GM18507 (cell line): ENCODE data around the gene GIPC3.
"Not testable (repeated sequence)": the region's sequence is repeated elsewhere in the genome, so short reads cannot be mapped to it uniquely, and the experiment has no call there.

Source experiments
- DNase-seq: peaks from one replicate; pipeline ENCODE4 v3.0.0; 2011; ENCODE audit warnings: low read depth; ENCODE audit not compliant: insufficient read length; ENCODE audit errors: extremely low spot score
- FAIRE-seq: peaks from 2 replicates; lab custom pipeline; 2011; peaks lifted over from hg19 to GRCh38; lab: Jason Lieb, UNC

GIPC3 gene

DNA sequence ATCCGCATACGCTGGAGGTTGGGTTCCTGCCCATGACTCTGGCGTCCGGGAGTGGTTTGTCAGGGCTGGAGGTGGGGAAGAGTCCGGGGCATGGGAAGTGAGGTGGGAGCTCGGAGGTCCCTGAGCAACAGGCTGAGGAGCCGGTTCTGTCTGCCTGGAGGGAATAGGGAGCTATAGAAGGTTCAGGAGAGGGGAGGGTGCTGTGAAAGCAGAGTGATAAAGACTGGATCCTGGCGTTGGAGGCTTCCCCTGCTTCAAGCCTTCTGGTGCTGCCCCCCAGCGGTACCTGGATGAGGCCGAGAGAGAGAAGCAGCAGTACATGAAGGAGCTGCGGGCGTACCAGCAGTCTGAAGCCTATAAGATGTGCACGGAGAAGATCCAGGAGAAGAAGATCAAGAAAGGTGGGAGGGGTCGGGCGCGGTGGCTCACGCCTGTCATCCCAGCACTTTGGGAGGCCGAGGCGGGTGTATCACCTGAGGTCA is 10.0 kb upstream of the GIPC3 start:
- no peak for FAIRE-seq
- no peak for DNase-seq

DNA sequence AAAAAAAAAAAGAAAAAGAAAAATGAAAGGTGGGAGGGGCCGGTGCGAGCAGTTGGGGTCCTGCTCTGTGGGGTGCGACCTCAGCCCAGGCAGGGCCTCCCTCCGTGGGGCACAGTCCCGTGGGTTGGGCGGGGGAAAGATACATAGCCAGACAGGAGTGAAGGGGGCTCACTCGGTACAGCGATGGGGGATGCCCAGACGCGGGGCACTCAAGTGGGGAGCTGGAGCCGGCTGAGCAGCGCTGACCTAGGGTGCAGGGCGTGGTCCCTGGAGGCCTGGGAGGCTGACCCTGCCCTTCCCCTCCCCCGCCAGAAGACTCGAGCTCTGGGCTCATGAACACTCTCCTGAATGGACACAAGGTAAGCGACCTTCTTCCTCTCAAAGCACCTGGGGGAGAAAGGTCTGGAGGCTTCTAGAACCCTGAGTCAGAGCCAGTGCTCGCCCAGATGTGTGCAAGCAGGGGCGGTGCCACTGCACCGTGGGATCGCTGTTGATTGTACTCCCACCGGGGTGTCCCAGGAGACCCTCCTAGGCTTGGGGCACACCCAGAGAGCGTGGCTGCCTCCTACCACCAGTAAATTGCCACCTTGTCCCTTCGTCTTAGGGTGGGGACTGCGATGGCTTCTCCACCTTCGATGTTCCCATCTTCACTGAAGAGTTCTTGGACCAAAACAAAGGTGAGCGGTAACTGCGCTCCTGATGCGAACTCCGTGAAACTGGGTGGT is 9.2 kb upstream of the GIPC3 start:
- FAIRE-seq (no peak), DNase-seq (no peak)

DNA sequence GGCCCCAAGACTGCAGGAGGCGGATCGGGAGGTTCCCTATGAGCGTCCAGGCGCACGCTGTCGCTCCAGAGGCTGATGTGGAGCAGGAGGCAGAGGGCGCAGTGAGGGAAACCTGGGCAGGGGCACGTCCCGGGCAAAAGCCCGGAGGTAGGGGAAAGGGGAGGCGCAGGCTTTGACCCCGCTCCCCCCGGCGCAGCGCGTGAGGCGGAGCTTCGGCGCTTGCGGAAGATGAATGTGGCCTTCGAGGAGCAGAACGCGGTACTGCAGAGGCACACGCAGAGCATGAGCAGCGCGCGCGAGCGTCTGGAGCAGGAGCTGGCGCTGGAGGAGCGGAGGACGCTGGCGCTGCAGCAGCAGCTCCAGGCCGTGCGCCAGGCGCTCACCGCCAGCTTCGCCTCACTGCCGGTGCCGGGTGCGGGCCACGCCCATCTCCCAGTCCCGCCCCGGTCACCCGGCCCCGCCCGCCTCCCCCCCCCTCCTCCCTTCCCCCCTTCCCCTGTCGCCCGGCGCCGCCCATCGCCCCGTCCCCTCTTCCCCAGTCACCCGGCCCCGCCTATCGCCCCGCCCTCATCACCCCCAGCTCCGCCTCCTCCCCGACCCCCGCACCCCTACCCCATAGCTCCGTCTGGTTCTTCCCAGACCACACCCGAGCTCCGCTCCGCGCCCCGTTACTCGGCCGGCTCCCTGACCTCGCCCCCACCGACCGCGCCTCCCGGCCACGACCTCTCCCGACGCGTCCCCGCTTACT is 8.4 kb upstream of the GIPC3 start:
- no peak for FAIRE-seq
- DNase-seq: no peak

DNA sequence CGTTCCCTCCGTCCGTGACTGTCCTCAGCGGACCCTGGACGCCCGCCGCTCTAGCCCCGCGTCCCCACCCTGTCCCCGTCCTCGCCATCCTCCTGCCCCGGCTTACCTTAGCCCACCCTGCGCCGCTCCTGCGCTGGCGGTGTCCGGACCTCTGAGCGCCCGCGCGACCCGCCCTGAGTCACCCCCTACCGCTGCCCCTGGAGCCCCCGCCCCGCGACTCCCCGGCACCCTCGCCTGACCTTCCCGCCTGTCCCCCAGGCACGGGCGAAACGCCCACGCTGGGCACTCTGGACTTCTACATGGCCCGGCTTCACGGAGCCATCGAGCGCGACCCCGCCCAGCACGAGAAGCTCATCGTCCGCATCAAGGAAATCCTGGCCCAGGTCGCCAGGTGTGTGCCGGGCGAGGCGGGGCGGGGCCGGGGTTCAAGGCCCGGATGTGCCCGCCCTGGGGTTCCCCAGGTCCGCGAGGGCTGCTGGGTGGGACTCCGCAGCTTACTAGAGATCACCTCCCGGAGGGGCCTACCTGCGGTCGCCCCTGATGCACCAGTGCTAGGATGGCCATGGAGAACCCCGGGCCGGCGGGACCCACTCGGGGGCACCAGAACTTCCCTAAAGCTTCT is 7.4 kb upstream of the GIPC3 start:
- FAIRE-seq (no peak), DNase-seq (no peak)

DNA sequence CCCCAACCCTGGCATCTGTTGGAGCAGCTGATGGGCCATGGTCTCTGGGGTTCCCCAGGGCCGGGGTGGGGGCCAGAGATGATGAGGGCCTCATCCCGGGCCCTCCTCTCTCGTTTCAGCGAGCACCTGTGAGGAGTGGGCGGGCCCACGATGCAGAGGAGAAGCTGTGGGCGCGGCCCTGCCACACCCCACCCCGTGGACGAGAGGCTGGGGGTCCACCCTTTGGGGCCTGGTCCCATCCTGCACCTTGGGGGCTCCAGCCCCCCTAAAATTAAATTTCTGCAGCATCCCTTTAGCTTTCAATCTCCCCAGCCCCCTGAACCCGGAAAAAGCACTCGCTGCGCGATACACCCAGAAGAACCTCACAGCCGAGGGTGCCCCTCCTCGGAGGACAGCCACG is 6.9 kb upstream of the GIPC3 start:
- DNase-seq (no peak), FAIRE-seq (no peak)

DNA sequence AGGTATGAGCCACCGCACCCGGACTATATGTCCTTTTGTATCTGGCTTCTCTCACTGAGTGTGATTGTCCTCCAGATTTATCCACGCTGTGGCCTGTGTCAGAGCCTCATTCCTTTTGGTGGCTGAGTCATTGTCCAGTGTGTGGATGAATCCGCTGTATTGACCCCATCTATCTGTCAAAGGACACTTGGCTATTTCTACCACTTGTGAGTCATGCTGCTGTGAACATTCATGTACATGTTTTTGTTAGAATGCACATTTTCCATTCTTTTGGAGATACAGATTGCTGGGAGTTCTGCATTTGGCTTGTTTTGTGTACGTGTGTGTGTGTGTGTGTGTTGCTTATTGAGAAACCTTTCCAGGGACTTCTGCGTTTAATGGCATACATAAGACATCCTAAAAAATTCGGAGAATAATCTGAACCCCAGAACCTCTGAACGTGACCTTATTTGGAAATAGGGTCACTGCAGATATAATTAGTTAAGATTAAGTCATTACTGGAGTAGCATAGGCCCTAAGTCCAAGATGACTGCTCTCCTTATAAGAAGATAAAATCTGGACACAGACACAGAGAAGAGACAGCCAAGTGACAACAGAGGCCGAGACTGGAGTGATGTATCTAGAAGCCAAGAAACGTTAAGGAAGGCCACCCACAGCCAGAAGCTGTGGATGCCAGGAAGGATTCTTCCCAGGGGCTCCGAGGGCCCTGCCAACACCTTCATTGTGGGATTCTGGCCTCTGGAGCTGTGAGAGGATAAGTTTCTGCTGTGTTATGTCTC is 4.9 kb upstream of the GIPC3 start:
- no peak for DNase-seq
- FAIRE-seq: no peak

DNA sequence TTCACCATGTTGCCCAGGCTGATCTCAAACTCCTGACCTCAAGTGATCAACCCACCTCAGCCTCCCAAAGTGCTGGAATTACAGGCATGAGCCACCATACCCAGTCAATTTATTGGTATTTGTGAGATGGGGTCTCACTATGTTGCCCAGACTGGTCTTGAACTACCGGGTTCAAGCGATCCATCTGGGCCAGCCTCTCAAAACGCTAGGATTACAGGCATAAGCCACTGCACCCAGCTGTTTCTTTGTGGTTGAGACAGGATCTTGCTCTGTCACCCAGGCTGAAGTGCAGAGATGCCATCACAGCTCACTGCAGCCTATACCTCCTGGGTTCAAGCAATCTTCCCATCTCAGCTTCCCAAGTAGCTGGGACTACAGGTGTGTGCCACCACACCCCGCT is 3.5 kb upstream of the GIPC3 start:
- not testable (repeated sequence) for FAIRE-seq, DNase-seq

DNA sequence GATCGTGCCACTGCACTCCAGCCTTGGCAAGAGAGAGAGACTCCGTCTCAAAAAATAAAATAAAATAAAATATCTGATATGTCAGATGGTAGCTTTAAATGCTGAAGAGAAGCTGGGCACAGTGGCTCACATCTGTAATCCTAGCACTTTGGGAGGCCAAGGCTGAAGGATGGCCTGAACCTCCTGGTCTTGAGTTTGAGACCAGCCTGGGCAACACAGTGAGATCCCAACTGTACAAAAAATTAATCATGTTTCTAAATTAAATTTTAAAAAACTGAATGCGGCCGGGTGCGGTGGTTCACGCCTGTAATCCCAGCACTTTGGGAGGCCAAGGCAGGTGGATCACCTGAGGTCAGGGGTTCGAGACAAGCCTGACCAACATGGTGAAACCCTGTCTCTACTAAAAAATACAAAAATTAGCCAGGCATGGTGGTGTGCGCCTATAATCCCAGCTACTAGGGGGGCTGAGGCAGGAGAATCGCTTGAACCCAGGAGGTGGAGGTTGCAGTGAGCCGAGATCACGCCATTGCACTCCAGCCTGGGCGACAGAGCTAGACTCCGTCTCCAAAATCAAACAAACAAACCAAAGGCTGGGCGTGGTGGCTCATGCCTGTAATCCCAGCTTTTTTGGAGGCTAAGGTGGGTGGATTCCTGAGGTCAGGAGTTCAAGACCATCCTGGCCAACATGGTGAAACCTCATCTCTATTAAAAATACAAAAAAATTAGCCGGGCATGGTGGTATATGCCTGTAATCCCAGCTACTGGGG is 1.1 kb upstream of the GIPC3 start:
- not testable (repeated sequence) for FAIRE-seq, DNase-seq

DNA sequence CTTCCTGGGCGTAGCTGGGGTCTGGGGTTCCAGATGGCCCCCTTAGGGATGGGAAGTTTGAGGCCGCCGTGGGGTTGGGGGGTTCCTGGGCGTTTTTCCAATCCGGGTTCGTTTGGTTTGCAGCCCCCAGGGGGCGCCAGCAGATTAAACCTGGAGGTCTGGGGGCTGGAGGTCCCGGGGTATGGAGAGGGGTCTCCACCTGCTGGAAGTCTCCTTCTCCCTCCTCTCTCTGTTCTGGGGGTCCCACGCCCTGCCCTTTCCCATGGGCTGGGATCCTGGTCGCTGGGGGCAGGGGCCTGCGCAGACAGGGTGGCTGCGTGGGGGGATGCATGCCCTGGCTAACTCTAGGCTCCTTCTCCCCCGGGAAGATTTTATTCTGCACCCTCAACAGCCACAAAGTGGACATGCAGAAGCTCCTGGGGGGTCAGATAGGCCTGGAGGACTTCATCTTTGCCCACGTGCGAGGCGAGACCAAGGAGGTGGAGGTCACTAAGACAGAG is 899 bp downstream of the GIPC3 start:
- no peak for FAIRE-seq
- DNase-seq: no peak

DNA sequence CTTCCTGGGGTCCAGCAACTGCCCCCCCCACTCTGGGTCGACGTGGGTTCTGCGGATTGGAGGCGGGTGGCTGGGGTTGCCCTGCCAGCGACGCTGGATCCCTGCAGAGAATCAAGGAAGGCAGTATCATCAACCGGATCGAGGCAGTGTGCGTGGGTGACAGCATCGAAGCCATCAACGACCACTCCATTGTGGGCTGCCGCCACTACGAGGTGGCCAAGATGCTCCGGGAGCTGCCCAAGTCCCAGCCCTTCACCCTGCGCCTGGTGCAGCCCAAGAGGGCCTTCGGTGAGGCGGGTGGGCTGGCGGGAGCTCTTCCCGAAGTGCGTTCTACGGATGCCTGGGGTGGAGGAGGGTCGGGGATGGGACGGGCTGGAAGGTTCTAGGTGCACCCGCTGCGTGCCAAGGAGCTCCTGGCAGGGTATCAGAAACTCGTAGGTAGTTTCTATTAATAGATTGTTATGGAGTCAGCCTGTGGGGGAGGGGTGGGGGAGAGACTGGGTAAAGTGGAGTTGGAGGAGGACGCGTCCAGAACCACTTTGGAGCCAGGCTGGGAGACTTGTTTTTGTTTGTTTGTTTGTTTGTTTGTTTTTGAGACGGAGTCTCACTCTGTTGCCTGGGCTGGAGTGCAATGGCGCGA is 1.5 kb downstream of the GIPC3 start:
- DNase-seq (no peak), FAIRE-seq (no peak)

DNA sequence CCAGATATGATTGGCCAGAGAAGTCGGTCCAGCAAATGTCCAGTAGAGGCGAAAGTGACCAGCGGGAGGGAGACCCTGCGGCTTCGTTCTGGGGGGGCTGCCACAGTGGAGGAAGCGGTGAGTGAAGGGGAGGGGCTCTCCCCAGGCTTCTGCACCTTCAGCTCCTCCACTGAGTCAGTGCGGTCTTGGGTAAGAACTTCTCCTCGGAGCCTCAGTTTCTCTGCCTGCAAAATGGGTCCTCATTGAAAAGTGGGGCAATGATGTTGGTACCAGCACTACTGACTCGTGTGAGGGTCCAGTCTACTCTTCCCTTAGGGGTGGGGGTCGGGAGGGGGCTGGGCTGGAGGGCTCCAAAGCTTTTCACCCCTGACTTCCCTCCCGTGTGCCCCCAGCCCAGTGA is 4.2 kb downstream of the GIPC3 start:
- no peak for FAIRE-seq
- no peak for DNase-seq

DNA sequence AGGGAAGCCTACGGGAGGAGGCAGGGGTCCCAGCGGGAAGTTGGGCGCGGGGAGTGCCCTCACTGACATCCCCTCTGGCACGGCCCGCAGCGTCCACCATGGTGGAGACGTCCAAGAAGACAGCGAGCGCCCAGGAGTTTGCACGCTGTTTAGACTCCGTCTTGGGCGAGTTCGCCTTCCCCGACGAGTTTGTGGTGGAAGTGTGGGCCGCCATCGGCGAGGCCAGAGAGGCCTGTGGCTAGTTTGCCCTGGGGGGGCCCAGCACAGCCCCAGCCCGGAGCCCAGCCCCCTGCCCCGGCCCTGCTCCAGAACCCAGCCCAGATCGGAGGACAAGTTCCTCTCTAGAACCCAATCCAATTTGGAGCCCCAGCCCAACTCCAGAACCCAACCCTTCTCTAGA is 4.7 kb downstream of the GIPC3 start:
- no peak for FAIRE-seq
- no peak for DNase-seq

DNA sequence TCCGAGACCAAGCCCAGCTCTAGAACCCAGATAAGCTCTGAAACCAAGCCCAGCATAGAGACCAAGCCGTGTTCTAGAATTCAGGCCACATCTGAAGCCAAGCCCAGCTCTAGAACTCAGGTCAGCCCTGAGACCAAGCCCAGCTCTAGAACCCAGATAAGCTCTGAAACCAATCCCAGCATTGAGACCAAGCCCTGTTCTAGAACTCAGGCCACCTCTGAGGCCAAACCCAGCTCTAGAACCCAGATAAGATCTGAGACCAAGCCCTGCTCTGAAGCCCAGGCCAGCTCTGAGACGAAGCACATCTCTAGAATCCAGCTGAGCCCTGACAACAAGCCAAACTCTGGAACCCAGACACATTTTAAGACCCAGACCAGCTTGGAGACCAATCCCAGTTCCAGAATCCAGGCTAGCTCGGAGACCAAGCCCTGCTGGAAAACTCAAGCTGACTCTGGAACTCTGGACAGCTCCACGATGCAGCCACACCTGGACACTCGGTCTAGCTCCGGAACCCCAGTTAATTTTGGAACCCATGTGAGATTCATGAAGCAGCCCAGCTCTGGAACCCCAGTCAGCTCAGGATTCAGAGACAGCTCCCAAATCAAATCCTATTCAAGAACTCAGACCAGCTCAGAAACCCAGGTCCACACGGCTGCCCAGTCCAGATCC is 5.8 kb downstream of the GIPC3 start:
- DNase-seq (no peak), FAIRE-seq (no peak)

DNA sequence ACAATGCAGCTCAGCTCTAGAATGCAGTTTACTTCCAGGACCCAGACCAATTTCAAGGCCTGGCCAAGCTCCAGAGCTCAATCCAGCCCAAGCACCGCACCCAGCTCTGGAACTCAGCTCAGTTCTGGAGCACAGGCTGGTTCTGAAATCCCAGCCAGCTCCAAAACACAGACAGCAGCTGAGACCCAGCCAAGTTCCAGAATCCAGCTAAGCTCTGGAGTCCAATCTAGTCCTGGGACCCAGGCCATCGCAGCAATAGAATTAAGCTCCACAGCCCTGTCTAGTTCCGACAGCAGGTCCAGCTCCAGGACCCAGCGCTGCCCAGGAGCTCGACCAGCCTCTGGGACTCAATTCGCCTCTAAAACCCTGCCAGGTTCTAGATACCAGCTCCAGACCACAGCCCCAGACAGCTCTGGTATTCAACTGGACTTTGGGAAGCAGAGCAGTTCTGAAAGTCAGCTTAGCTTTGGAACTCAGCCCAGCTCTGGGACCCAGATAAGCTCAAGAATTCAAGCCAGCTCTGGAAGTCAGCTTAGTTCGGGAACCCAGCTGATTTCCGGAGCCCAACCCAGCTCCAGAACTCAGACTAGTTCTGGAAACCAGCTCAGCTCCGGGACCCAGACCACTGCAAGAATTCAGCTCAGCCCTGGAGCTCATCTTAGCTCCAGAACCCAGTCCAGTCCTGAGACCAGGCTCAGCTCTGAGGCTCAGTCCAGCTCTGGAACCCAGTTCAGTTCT is 6.8 kb downstream of the GIPC3 start:
- no peak for FAIRE-seq
- DNase-seq: no peak

DNA sequence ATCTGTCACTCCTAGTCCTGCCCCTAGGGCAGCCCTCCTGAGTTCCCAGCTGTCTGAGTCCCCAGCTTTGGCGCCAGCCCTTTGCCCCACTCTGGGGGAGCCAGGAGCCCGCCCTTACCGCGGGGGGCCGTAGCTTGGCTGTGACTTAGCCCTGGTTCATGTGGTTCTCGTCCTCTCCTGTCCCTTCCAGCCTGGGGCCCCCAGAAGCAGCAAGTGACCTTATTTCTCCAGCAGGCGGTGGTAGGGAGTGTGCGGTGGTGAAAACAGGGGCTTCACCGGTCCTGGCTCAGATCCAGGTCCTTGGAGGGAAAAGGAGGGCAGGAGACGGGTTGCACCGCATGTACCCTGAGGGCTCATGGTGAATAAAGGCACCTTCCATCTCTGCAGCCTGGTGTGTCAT is 7.9 kb downstream of the GIPC3 start:
- no peak for FAIRE-seq
- no peak for DNase-seq

DNA sequence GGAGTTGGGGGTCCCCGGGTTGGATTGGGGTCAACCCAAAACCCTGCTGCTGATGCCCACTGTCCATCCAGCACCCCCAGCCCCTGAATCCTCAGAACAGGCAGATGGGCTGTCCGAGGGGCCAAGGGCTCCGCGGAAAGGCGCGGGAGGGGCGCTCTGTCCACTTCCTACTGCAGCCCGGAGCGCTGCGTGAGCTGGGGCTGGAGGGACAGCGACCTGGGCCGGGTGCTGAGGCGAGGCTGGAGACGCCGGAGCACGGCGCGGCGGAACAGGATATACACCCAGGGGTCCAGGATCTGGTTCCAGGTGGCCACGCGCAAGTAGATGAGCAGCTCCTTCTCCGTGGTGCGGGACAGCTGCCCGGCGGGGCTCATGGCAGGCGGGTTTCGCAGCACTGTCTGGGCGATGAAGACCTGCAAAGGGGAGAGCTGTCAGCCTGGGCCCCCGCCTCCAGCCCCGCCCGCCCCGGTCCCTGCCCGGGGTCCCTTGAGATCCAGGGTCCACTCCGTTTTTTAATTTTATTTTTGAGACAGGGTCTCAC is 10.3 kb downstream of the GIPC3 start:
- DNase-seq (no peak), FAIRE-seq (no peak)

DNA sequence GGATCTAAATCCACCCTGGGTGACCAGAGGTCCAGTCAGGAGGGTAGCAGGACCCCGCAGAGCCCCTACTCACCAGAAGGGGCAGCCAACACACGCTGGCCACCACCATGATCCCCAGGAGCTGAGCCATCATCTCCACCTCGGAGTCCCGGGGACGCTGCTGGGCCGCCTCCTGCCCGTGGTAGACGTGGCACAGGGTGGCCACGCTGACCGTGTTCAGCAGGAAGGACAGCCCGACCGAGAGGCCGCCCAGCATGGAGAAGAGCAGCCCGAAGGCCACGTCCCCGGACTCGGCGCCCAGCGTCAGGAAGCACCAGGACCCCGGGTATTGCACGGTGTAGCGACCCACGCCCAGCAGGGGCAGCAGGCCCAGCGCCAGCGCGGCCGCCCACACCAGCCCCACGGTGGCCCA is 14.5 kb downstream of the GIPC3 start:
- DNase-seq (no peak), FAIRE-seq (no peak)
